A172 (cell line): ENCODE results near the gene MTX2. TPM values are rescaled to one million over a fixed set of nuclear protein-coding genes. Genes with fewer than 3 reads are reported as not detected.
"Not testable (repeated sequence)": the region's sequence is repeated elsewhere in the genome, so short reads cannot be mapped to it uniquely, and the experiment has no call there.

ENCODE experiments used
- DNase-seq: peaks from one replicate; pipeline ENCODE4 v3.0.0-alpha.2; 2015; ENCODE audit warnings: low spot score
- total RNA-seq: library from RNA; depleted of rRNA; stranded (reverse); fragments of >200 nt; shearing (Covaris generic); gene quantifications from 2 replicates; pipeline ENCODE4 v1.2.3, GENCODE V29; 2014

Gene MTX2
- total RNA-seq, 1 experiment from 2014 or later = 108 TPM

- no peak for DNase-seq
Measured at GRCh38 chr2:176285321-176285720, 16.1 kb downstream of the MTX2 start.

- DNase-seq = no peak
Measured at GRCh38 chr2:176291335-176291734, 22.1 kb downstream of the MTX2 start.

- no peak for DNase-seq
Measured at GRCh38 chr2:176291809-176292283, 22.6 kb downstream of the MTX2 start.

GRCh38 chr2:176292608-176293007 is 23.4 kb downstream of the MTX2 start:
- no peak for DNase-seq

- DNase-seq = no peak
Measured at GRCh38 chr2:176293334-176293733, 24.1 kb downstream of the MTX2 start.

- DNase-seq = no peak
Measured at GRCh38 chr2:176297067-176297466, 27.8 kb downstream of the MTX2 start.

- DNase-seq = no peak
Measured at GRCh38 chr2:176297737-176298136, 28.5 kb downstream of the MTX2 start.

- DNase-seq = not testable (repeated sequence)
Measured at GRCh38 chr2:176306020-176306419, 36.8 kb downstream of the MTX2 start.

GRCh38 chr2:176317199-176317598 is 48.0 kb downstream of the MTX2 start:
- DNase-seq = no peak

- DNase-seq = no peak
Measured at GRCh38 chr2:176317623-176318065, 48.4 kb downstream of the MTX2 start.

GRCh38 chr2:176321916-176322315 is 52.7 kb downstream of the MTX2 start:
- no peak for DNase-seq

GRCh38 chr2:176324862-176325261 is 55.6 kb downstream of the MTX2 start:
- no peak for DNase-seq

- no peak for DNase-seq
Measured at GRCh38 chr2:176325732-176326131, 56.5 kb downstream of the MTX2 start.

- DNase-seq = no peak
Measured at GRCh38 chr2:176328149-176328548, 58.9 kb downstream of the MTX2 start.

GRCh38 chr2:176330612-176331011 is 61.4 kb downstream of the MTX2 start:
- no peak for DNase-seq

GRCh38 chr2:176331646-176332045 is 62.4 kb downstream of the MTX2 start:
- DNase-seq = no peak

- DNase-seq = no peak
Measured at GRCh38 chr2:176334729-176335128, 65.5 kb downstream of the MTX2 start.

GRCh38 chr2:176338395-176338794 is 69.2 kb downstream of the MTX2 start:
- DNase-seq = no peak

GRCh38 chr2:176339208-176339607 is 70.0 kb downstream of the MTX2 start:
- DNase-seq = no peak

- no peak for DNase-seq
Measured at GRCh38 chr2:176356251-176356650, 87.0 kb downstream of the MTX2 start.

GRCh38 chr2:176364273-176364977 is 95.2 kb downstream of the MTX2 start:
- no peak for DNase-seq

- DNase-seq = no peak
Measured at GRCh38 chr2:176368349-176368748, 99.1 kb downstream of the MTX2 start.

GRCh38 chr2:176370467-176371171 is 101.4 kb downstream of the MTX2 start:
- DNase-seq = no peak
